Dermis microvascular lymphatic vessel endothelial cell (primary cell): Measurements from ENCODE around the gene C13orf42. TPM values are rescaled to one million over a fixed set of nuclear protein-coding genes. Genes with fewer than 3 reads are reported as not detected.

ENCODE experiments used
- DNase-seq, 2 donors: peaks; one replicate each; pipeline versions ENCODE4 v3.0.0 to v3.0.0-alpha.2; 2010; ENCODE audit warnings: low read depth in 2 of 2
- total RNA-seq: library from RNA; depleted of rRNA; stranded (reverse); fragments of >200 nt; gene quantifications from 2 replicates; pipeline ENCODE4 v1.2.1, GENCODE V29; 2014

C13orf42 gene
- total RNA-seq, 1 donor from 2014 or later: not detected

DNA sequence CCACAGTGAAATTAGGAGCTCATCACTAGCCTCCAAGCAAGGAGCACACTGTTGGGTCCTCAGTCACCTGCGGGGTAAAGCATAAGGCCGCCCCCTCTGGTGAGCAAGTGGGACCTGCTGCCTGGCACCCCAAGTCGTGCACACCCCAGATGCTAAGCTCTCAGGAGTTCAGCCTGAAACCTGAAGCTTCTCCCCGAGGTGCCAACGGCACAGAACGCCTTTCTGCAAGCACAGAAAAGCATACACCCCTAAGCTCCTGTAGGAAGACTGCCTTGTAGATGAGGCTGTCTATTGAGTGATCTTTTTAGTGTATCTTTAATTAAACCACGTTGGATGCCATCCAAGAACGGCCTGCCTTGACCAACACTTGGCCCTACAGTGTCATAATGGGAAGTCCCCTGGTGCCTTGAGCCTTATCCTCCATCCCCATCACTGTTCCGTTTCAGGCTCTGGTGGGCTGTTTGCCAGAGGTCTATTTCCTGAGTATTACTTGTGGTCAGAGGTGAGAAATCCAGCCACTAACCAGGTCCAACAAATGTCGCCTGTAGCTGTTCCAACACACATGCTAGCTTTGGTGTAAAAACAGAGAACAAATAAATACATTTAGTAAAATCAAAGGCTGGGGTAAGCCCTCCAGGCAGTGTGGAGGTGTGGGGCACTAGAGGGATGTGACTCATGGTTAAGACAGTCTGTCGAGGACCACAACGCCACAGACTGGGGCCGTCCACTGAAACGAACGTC lies 44.8 kb downstream of the C13orf42 start:
- DNase-seq: peak in 1 of 2 donors; percentile 52

DNA sequence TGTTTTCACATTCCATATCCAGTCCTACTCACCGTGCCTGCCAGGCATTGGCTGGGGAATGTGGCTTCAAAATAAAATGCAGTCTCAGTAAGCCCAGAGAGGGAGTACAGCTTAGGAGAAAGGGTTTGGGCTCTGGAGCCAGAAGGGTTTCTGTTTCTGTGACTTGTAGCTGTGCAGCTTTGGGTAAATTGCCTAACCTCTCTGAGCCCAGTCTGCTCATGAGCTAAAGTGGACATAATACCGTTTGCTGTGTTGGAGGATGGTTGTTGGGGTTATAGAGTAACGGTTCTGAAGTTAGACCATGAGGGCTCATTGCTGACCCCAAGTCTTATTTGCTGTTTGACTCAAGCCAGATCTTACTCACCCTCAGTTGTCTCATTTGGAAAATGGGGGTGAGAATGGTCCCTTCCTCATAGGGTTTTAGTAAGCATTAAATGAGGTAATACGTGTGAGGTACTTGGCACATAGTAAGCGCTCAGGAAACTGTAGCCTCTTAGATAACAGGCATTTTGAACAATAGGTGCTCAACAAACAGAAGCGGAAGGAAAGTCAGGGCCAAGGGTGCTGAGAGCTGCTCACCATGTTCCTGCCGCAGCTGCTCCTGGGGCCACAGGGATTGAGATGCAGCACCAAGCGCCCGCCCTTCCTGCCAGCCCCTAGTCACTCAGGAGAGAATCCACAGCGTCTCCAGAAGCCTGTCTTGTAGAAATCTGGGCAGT lies 45.5 kb downstream of the C13orf42 start:
- peak in 1 of 2 donors; percentile 33 for DNase-seq

GRCh38 chr13:51064753-51065152 lies 46.3 kb downstream of the C13orf42 start:
- DNase-seq: no peak

GRCh38 chr13:51063909-51064308 lies 47.2 kb downstream of the C13orf42 start:
- no peak for DNase-seq

GRCh38 chr13:51058461-51059167 lies 52.5 kb downstream of the C13orf42 start:
- DNase-seq: no peak

- DNase-seq: no peak
These were observed 53.2 kb downstream of the C13orf42 start for GRCh38 chr13:51057906-51058305.

- no peak for DNase-seq
These were observed 54.1 kb downstream of the C13orf42 start for GRCh38 chr13:51057001-51057400.

GRCh38 chr13:51052581-51052980 lies 58.5 kb downstream of the C13orf42 start:
- no peak for DNase-seq

DNA sequence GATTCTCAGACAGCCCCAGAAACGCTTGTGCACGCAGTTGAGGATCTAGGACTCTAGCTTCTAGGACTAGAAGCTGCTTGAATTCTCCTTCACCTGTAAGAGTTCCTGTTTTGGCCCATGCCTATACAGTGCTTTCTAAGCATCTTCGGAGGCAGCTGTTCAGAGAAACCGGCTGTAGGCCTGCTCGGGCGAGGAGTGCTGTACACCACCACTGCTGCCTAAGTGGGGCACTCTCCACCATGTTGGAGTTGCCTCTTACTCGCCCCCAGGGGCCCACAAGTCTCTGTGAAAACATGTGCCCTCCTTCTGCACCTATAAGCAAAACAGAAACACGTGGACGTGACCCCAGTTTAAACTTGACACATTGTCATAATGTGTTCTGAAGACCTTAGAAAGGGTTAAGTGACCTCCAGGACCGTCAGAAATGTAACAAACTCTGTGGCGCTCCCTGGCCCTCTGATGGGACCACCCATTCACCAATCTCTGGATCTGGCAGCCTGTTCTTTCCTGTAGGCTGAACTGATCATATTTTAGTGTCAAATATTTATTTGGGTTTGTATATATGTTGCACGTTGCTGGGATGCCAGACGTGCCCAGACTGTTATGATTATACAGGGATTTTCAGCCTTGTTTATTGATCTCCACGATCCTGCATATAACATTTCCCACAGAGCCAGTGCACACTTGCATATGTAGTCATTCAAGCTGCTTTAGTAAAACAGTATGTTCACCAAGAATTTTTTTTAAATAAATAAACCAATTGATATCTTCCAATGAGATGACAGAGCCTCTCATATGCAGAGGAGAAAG lies 60.8 kb downstream of the C13orf42 start:
- DNase-seq: no peak

GRCh38 chr13:51048616-51049015 lies 62.5 kb downstream of the C13orf42 start:
- DNase-seq: no peak

DNA sequence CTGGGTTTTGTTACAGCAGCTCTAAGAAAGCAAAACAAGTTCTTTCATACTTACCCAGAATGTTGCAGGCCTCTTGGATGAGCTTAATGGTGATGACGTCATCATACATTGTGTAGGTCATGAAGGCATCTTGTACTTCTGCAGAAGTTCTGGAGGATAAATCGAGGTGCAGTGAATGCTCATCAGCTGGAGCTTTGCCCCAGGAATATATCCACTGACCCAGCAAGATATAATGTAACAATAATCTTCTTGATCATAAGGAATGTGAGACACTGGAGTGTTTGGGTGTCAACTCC lies 63.0 kb downstream of the C13orf42 start:
- no peak for DNase-seq

DNA sequence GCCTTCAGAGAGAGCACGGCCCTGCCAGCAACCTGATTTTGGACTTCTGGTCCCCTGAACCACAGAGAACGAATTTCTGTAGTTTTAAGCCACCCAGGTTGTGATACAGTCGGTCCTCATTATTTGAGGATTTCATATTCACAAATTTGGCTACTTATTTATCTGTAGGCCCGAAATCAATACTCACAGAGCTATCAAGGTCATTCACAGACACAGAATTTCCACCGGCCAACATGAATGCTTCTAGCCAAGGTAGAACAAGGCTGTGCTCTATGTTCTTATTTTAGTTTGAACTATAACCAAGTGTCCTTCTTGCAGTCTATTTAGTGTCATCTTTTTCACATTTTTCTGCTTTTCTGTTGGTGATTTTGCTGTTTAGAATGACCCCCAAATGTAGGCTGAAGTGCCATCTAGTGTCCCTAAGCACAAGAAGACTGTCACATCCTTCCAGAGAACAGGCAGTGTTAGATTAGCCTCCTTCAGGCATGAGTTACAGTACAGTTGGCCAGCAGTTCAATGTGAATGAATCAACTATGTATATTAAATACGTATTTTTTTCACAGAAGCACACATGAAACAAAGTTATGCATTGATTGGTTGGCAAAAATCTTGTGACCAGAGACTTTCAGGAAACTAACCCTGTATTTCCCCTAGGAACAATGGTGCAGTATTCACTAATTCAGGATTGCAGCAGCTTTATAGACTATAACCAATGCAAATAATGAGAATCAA lies 63.5 kb downstream of the C13orf42 start:
- DNase-seq: no peak

DNA sequence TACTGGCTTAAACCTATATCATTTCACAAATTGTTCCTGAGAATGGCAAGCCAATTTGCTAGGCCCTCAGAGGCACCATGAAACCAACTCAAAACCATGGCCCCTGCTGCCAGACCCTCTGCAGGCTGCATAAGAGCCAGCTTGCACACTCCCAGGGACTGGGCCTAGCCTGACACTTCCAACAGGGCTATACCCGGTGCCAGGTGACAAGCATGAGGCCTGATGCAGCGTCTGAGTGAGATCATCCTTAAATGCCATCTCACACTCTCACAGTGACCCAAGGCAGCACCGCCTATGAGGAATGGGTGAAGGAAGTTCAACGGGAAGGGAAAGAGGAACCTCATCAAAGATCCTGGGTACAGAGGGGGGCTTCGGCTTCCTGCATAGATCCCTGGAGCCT lies 65.6 kb downstream of the C13orf42 start:
- DNase-seq: no peak

DNA sequence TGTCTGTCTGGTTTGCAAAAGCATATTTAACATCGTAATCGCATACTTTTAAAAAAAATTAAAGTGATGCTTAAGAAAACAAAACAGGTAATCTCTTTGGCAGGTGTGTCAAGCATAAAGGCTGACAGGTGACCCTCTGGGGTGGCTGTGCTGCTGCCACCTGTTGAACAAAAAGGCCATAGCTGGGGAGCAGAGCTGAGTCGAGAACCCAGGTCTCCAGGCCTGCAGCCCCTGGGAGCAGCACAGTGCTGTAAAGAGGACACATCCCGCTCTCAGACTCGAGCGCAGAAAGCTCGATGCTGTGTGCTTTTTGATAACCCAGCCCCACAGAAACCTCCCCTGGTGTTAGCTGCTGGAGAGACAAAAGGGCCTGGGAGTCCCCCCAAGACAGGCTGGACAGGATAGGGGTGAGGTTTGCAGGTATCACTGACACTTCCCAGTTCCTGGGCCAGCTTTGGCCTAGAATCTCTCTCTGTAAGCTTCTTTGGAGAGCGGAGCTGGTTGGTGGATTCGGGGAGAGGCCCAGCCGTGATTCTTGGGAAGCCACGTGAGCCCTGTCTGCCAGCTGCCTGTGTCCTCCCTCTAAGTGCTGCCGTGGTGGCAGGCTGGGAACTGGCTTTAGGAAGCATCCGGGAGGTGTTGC lies 66.9 kb downstream of the C13orf42 start:
- no peak for DNase-seq

DNA sequence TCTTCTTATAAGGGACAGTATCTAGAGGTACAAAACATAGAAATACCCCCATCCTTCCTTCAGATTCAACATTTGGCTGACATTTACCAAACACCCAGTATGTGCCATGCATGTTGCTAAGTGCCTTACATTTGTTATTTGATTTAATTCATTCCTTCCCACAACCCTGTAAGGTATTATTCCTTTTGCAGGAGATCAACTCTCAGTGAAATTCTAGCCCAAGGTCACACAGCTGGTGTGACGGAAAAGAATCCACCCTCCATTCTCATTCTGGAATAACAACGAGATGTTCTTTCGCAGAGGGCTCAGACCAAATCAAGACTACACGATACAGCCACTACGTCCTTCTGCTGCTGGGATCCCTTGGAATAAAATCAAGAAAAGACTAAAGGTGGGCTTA lies 67.8 kb downstream of the C13orf42 start:
- DNase-seq: no peak

DNA sequence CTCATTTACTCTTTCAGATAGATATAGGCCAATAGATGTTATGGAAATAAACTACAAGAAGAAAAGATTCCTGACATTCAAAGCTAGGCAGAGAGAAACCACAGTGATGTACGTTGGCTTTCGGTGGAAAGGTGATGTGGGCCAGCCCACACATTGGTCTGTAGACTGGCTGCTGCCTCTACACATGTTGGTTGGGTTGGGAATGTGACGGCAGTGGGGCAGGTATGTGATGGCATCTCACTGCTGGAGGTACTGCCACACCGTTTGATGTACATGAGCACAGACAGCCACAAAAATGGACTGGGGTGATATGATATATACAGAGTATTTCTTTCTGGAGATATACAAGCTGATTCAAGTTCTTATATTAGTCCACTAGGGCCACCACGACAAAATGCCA lies 69.4 kb downstream of the C13orf42 start:
- DNase-seq: no peak

DNA sequence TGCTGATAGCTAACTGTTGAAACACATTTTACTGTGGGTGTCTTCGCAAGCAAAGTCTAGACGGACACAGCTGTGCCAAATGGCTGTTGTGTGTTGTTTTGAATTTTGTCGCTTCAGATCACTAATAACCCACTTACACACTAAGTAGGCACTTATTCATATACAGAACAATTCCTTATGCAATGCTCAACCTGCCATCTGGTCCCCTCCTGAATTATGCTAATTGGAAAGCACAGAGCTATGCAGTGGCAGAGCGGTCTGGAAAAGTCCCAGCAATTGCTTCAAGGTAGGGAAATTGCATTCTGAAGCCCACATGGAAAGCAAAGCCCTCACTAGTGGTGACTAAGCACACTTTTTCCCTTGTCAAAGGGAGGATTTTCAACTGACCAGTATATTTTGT lies 69.9 kb downstream of the C13orf42 start:
- DNase-seq: no peak

DNA sequence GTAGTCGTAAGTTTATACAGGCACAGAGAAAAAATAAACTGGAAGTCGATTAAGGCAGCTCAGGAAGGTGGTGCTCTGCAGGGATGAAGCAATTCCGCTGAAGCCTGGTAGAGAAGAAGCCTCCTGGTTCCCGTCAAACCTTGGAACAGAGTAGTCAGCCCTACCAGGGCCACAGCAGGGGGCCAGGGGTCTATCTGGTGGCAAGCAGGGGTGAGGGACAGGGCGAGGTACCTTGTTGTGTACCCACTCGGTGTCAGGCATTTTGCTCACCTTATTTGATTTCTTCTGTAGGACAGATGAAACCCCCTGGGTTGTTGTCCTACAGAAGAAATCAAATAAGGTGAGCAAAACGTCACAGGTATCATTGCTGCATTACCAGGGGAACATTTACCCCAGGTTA lies 70.6 kb downstream of the C13orf42 start:
- no peak for DNase-seq

DNA sequence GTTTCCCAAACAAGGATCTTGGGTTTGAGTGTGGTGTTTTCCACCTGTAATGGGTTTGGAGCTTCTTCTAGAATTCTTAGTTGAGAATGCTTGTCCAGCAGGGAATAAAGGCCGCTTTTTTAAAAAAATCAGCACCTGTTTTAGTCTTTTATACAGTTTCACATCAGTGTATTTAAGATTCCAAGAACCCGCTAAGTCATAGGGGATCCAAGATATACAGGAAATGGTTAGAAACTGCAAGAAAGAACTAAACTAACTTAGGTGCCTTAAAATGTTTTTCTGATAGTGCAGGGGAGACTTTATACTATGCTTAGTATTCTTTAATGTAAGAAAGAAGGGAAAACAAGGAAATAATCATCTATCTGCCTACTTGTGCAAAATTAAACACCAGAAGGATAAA lies 74.7 kb downstream of the C13orf42 start:
- DNase-seq: no peak

DNA sequence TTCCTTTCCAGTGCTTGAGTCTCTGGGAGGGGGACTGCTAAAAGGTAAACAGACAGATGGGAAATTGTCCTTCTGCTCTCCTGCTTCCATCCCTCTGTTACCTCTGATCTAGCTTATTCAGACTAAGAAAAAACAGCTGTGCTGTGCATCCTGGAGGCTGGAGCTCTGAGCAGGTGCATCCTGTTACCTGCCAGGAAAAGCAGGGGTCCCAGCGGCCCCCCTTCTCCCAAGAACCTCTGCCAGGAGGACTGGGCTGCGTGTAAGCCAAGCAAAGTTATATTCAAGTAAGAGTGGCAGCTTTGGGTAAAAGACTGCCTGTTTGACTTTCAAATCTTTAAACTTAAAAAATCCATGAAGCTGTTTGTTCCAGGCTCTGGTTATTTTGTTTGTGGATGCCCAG lies 75.1 kb downstream of the C13orf42 start:
- DNase-seq: no peak

GRCh38 chr13:51035469-51035868 lies 75.6 kb downstream of the C13orf42 start:
- DNase-seq: no peak
